SJSA1 (cell line): ENCODE results near the gene NUCKS1. TPM values are rescaled to one million over a fixed set of nuclear protein-coding genes. Genes with fewer than 3 reads are reported as not detected.
"Not testable (repeated sequence)": the region's sequence is repeated elsewhere in the genome, so short reads cannot be mapped to it uniquely, and the experiment has no call there.

Experiments
- DNase-seq, 2 experiments: peaks; one replicate each; pipeline ENCODE4 v3.0.0-alpha.2; 2015 to 2020; ENCODE audit warnings: low spot score in 2 of 2, low read depth in 1 of 2
- H3K27ac ChIP-seq: fragments of 250-450 bp; sonication (Bioruptor Pico); 2 replicates; pipeline ENCODE4 v1.5.1; 2020; ENCODE audit warnings: mild to moderate bottlenecking, moderate library complexity
- H3K27me3 ChIP-seq: fragments of 250-450 bp; sonication (Bioruptor Pico); replicated peaks from 2 replicates; pipeline ENCODE4 v1.5.1; 2020; ENCODE audit warnings: mild to moderate bottlenecking, moderate library complexity
- H3K36me3 ChIP-seq: fragments of 250-450 bp; sonication (Bioruptor Pico); 2 replicates; pipeline ENCODE4 v1.5.1; 2020; ENCODE audit warnings: mild to moderate bottlenecking
- H3K4me1 ChIP-seq: fragments of 250-450 bp; sonication (Bioruptor Pico); replicated peaks from 2 replicates; pipeline ENCODE4 v1.6.1; 2021; ENCODE audit warnings: mild to moderate bottlenecking
- H3K4me3 ChIP-seq: fragments of 250-450 bp; sonication (Bioruptor Pico); 2 replicates; pipeline ENCODE4 v1.5.1; 2020; ENCODE audit warnings: mild to moderate bottlenecking
- H3K9me3 ChIP-seq: fragments of 250-450 bp; sonication (Bioruptor Pico); replicated peaks from 2 replicates; pipeline ENCODE4 v1.5.1; 2020; ENCODE audit warnings: mild to moderate bottlenecking
- total RNA-seq: library from RNA; depleted of rRNA; stranded (reverse); fragments of >200 nt; shearing (Covaris generic); gene quantifications from 2 replicates; pipeline ENCODE4 v1.2.3, GENCODE V29; 2014

The NUCKS1 gene
- total RNA-seq, 1 experiment from 2014 or later, result 290 TPM

GRCh38 chr1:205735218-205735617 is 14.8 kb downstream of the NUCKS1 start:
- H3K27me3 ChIP-seq, result no peaks in the 10 kb centered on the region
- no peaks in the 10 kb centered on the region for H3K9me3 ChIP-seq
- H3K4me1 ChIP-seq, result peaks cover 12% of the 10 kb centered on the region
- no peak for DNase-seq
- peaks cover 63% of the 10 kb centered on the region for H3K36me3 ChIP-seq
- H3K4me3 ChIP-seq, result no peak overlapping the region
- H3K27ac ChIP-seq, result no peak overlapping the region

GRCh38 chr1:205733438-205734175 is 16.4 kb downstream of the NUCKS1 start:
- H3K4me1 ChIP-seq, result peaks cover 5% of the 10 kb centered on the region; the same call in 1 of the 2 replicates
- peaks cover 59% of the 10 kb centered on the region for H3K36me3 ChIP-seq
- no peak overlapping the region for H3K4me3 ChIP-seq
- H3K27ac ChIP-seq, result no peak overlapping the region
- H3K27me3 ChIP-seq, result no peaks in the 10 kb centered on the region
- no peak for DNase-seq
- no peaks in the 10 kb centered on the region for H3K9me3 ChIP-seq

- no peak for DNase-seq
- peaks cover 68% of the 10 kb centered on the region for H3K36me3 ChIP-seq
- H3K4me1 ChIP-seq, result peaks cover 5% of the 10 kb centered on the region; the same call in 1 of the 2 replicates
- no peak overlapping the region for H3K27ac ChIP-seq
- H3K9me3 ChIP-seq, result no peaks in the 10 kb centered on the region
- H3K27me3 ChIP-seq, result no peaks in the 10 kb centered on the region
- no peak overlapping the region for H3K4me3 ChIP-seq
These were observed 19.9 kb downstream of the NUCKS1 start for GRCh38 chr1:205729945-205730610.

- Histone ChIP-seq H3K27ac (no peak overlapping the region), H3K9me3 (no peaks in the 10 kb centered on the region), H3K4me1 (no peaks in the 10 kb centered on the region), H3K27me3 (no peaks in the 10 kb centered on the region), H3K4me3 (no peak overlapping the region), H3K36me3 (peaks cover 82% of the 10 kb centered on the region)
- DNase-seq, result no peak
These were observed 23.3 kb downstream of the NUCKS1 start for GRCh38 chr1:205726619-205727125.

GRCh38 chr1:205725514-205725913 is 24.5 kb downstream of the NUCKS1 start:
- Histone ChIP-seq H3K4me1 (no peaks in the 10 kb centered on the region), H3K27me3 (no peaks in the 10 kb centered on the region), H3K9me3 (no peaks in the 10 kb centered on the region), H3K27ac (no peak overlapping the region), H3K36me3 (peaks cover 90% of the 10 kb centered on the region), H3K4me3 (no peak overlapping the region)
- DNase-seq, result no peak

- H3K36me3 ChIP-seq, result peaks cover 99% of the 10 kb centered on the region
These were observed 29.2 kb downstream of the NUCKS1 start for GRCh38 chr1:205720740-205721139.

GRCh38 chr1:205719762-205720161 is 30.2 kb downstream of the NUCKS1 start:
- H3K9me3 ChIP-seq, result no peaks in the 10 kb centered on the region
- no peak overlapping the region for H3K4me3 ChIP-seq
- no peak overlapping the region for H3K27ac ChIP-seq
- H3K4me1 ChIP-seq, result no peaks in the 10 kb centered on the region
- H3K27me3 ChIP-seq, result no peaks in the 10 kb centered on the region
- peaks cover 99% of the 10 kb centered on the region for H3K36me3 ChIP-seq
- DNase-seq, result no peak

More at GRCh38 chr1:205720740-205721139, 29.2 kb downstream of the NUCKS1 start:
- not testable (repeated sequence) for H3K27ac ChIP-seq, H3K9me3 ChIP-seq, H3K4me1 ChIP-seq, H3K4me3 ChIP-seq, H3K27me3 ChIP-seq, DNase-seq

- Histone ChIP-seq H3K4me1 (no peaks in the 10 kb centered on the region), H3K27me3 (no peaks in the 10 kb centered on the region), H3K27ac (no peak overlapping the region), H3K9me3 (no peaks in the 10 kb centered on the region), H3K4me3 (no peak overlapping the region), H3K36me3 (peaks cover 96% of the 10 kb centered on the region)
- no peak for DNase-seq
These were observed 31.0 kb downstream of the NUCKS1 start for GRCh38 chr1:205719015-205719414.

GRCh38 chr1:205716371-205717132 is 33.4 kb downstream of the NUCKS1 start:
- no peaks in the 10 kb centered on the region for H3K27me3 ChIP-seq
- peaks cover 76% of the 10 kb centered on the region for H3K36me3 ChIP-seq
- no peak overlapping the region for H3K27ac ChIP-seq
- no peak overlapping the region for H3K4me3 ChIP-seq
- no peak for DNase-seq
- H3K9me3 ChIP-seq, result no peaks in the 10 kb centered on the region
- no peaks in the 10 kb centered on the region for H3K4me1 ChIP-seq

- Histone ChIP-seq H3K27ac (no peak overlapping the region), H3K27me3 (no peaks in the 10 kb centered on the region), H3K4me3 (no peak overlapping the region), H3K4me1 (no peaks in the 10 kb centered on the region), H3K36me3 (peaks cover 72% of the 10 kb centered on the region), H3K9me3 (no peaks in the 10 kb centered on the region)
- DNase-seq, result no peak
These were observed 34.4 kb downstream of the NUCKS1 start for GRCh38 chr1:205715628-205716027.

- H3K27ac ChIP-seq, result no peak overlapping the region
These were observed 35.1 kb downstream of the NUCKS1 start for GRCh38 chr1:205714906-205715246.

GRCh38 chr1:205714190-205714905 is 35.6 kb downstream of the NUCKS1 start:
- H3K27ac ChIP-seq, result no peak overlapping the region
- 0 out of 2 replicates have a peak, but pooled peaks cover under 1% of the 10 kb centered on the region for H3K4me1 ChIP-seq
- H3K9me3 ChIP-seq, result no peaks in the 10 kb centered on the region
- H3K36me3 ChIP-seq, result peaks cover 69% of the 10 kb centered on the region
- no peak overlapping the region for H3K4me3 ChIP-seq
- no peaks in the 10 kb centered on the region for H3K27me3 ChIP-seq
- DNase-seq, result no peak

More at GRCh38 chr1:205714906-205715246, 35.1 kb downstream of the NUCKS1 start:
- Histone ChIP-seq H3K9me3 (no peaks in the 10 kb centered on the region), H3K4me1 (no peaks in the 10 kb centered on the region), H3K27me3 (no peaks in the 10 kb centered on the region), H3K36me3 (peaks cover 69% of the 10 kb centered on the region), H3K4me3 (no peak overlapping the region)
- DNase-seq, result no peak
